ENCODE measurements around the gene LYPLAL1. TPM values are rescaled to one million over a fixed set of nuclear protein-coding genes. Genes with fewer than 3 reads are reported as not detected.

The LYPLAL1 gene
- total RNA-seq, 1 experiment from 2014 or later, result 21.1 TPM

- Mint-ChIP-seq H3K36me3 (ENCODE audit: insufficient read depth in 1 of 3, low read depth in 3 of 3) (no peaks in the 10 kb centered on the region), H3K27me3 (ENCODE audit: low read depth) (no peaks in the 10 kb centered on the region), H3K9me3 (no peaks in the 10 kb centered on the region), H3K4me1 (no peaks in the 10 kb centered on the region), H3K27ac (no peak overlapping the region), H3K4me3 (no peak overlapping the region)
- H3K79me2 ChIP-seq (ENCODE audit: insufficient read depth, low read length), result no peaks in the 10 kb centered on the region
- H2BK15ac ChIP-seq (ENCODE audit: low read depth, low read length), result no peak overlapping the region
- H3K23me2 ChIP-seq (ENCODE audit: insufficient read length, low read depth, low read length, poor library complexity, severe bottlenecking), result no peaks in the 10 kb centered on the region
- H3K27me3 ChIP-seq (ENCODE audit: insufficient read depth, low read length), result no peaks in the 10 kb centered on the region
- no peak overlapping the region for H2AFZ ChIP-seq (ENCODE audit: low read length)
- H2AK5ac ChIP-seq (ENCODE audit: insufficient read length, low read length), result no peak overlapping the region
- H4K5ac ChIP-seq (ENCODE audit: insufficient read length, low read depth, low read length), result no peak overlapping the region
- TF ChIP-seq CTCF (conservative IDR thresholded peaks at IDR 0.05), result no peak
- no peak for DNase-seq
- H2BK20ac ChIP-seq (ENCODE audit: low read depth, low read length, poor library complexity, severe bottlenecking), result no peak overlapping the region
- no peak overlapping the region for H3K23ac ChIP-seq (ENCODE audit: insufficient read length, low read depth, low read length)
- no peak overlapping the region for H3T11ph ChIP-seq (ENCODE audit: low read length)
- H3K9ac ChIP-seq (ENCODE audit: extremely low read depth, insufficient read length, low read length), result no peak overlapping the region
- no peak overlapping the region for H3K4ac ChIP-seq (ENCODE audit: low read depth, low read length)
- H2BK12ac ChIP-seq (ENCODE audit: insufficient read length, low read depth, low read length), result no peak overlapping the region
- H3K4me1 ChIP-seq (ENCODE audit: insufficient read depth, low read length), result no peaks in the 10 kb centered on the region
- no CpG with 5 or more reads among the region's 5 CpGs for WGBS (ENCODE audit: extremely low coverage, insufficient read length, low lambda C conversion rate)
- no peak overlapping the region for H3K4me2 ChIP-seq (ENCODE audit: insufficient read depth, insufficient read length, low read length)
- no peak overlapping the region for H2BK5ac ChIP-seq (ENCODE audit: insufficient read length, low read length)
- H4K8ac ChIP-seq (replicated peaks; ENCODE audit: insufficient read length, low read depth, low read length), result no peak overlapping the region
- no peak overlapping the region for H2BK120ac ChIP-seq (ENCODE audit: low read depth, low read length, poor library complexity, severe bottlenecking)
- H4K20me1 ChIP-seq (ENCODE audit: control insufficient read depth, insufficient read depth, insufficient read length), result no peaks in the 10 kb centered on the region
- H3K56ac ChIP-seq (ENCODE audit: insufficient read length, low read depth, low read length), result no peak overlapping the region
- H3K9me3 ChIP-seq (ENCODE audit: control insufficient read depth, low read depth, low read length), result no peaks in the 10 kb centered on the region
- H3K18ac ChIP-seq (ENCODE audit: insufficient read length, low read depth, low read length), result no peak overlapping the region
- no peak overlapping the region for H3K14ac ChIP-seq (ENCODE audit: insufficient read depth, low read length)
- H4K91ac ChIP-seq (ENCODE audit: insufficient read length, low read depth, low read length), result no peak overlapping the region
- H3K27ac ChIP-seq (ENCODE audit: insufficient read length, low read depth, low read length), result no peak overlapping the region
- no peaks in the 10 kb centered on the region for H3K79me1 ChIP-seq (ENCODE audit: insufficient read depth, low read depth, low read length, poor library complexity, severe bottlenecking)
Measured at GRCh38 chr1:219228058-219228419, 54.4 kb downstream of the LYPLAL1 start.
